SK-N-SH (cell line): Measurements from ENCODE around the gene PDGFC. TPM values are rescaled to one million over a fixed set of nuclear protein-coding genes. Genes with fewer than 3 reads are reported as not detected.

Experiments used
- CTCF ChIA-PET: fragments of 300-600, 350-600 bp; formaldehyde crosslinking; extraction: SDS; loops from one replicate; lab custom pipeline; 2021; lab: Yijun Ruan, JAX
- POLR2A ChIA-PET: fragments of 350-600 bp; sonication (Branson Sonifier 250); formaldehyde crosslinking; extraction: SDS; loops from one replicate; lab custom pipeline; 2020; ENCODE audit warnings: antibody characterized with exemption, inconsistent platforms; lab: Yijun Ruan, JAX
- DNase-seq: peaks from one replicate; pipeline ENCODE4 v3.0.0; 2012
- H2AFZ ChIP-seq: fragments of 200-600 bp; sonication (generic); 2 replicates; pipeline ENCODE4 v1.8.1; 2016; ENCODE audit warnings: antibody characterized with exemption, mild to moderate bottlenecking, low read depth
- H3F3A ChIP-seq: fragments of 200-600 bp; sonication (generic); replicated peaks from 2 replicates; pipeline ENCODE3; 2016; ENCODE audit warnings: antibody characterized with exemption, mild to moderate bottlenecking; ENCODE audit not compliant: insufficient read depth
- H3K27ac ChIP-seq, 2 experiments: fragments of 200-500 bp in 1 of 2; fragments of 200-600 bp in 1 of 2; sonication (Bioruptor generic) in 1 of 2; sonication (generic), shearing (Covaris generic) in 1 of 2; 2 replicates each; pipeline versions ENCODE4 v1.5.1 to v1.6.1; 2014 to 2016; ENCODE audit warnings: low read depth in 2 of 2, inconsistent platforms in 1 of 2, low read length in 1 of 2, mild to moderate bottlenecking in 1 of 2, mixed read lengths in 1 of 2
- H3K27me3 ChIP-seq: fragments of 200-600 bp; sonication (generic), shearing (Covaris generic); 2 replicates; pipeline ENCODE4 v1.6.1; 2016; ENCODE audit warnings: mixed run types; ENCODE audit not compliant: insufficient read depth
- H3K36me3 ChIP-seq, 2 experiments: fragments of 200-500 bp in 1 of 2; fragments of 200-600 bp in 1 of 2; sonication (Bioruptor generic) in 1 of 2; sonication (generic) in 1 of 2; replicated peaks in 1 of 2; 2 replicates each; pipeline versions ENCODE3 to v1.5.1; 2014 to 2016; ENCODE audit warnings: low read length in 1 of 2, mild to moderate bottlenecking in 1 of 2; ENCODE audit not compliant: insufficient read depth in 2 of 2, control insufficient read depth in 1 of 2
- H3K4me1 ChIP-seq, 2 experiments: fragments of 200-500 bp in 1 of 2; fragments of 200-600 bp in 1 of 2; sonication (Bioruptor generic) in 1 of 2; sonication (generic), shearing (Covaris generic) in 1 of 2; 2 replicates each; pipeline versions ENCODE4 v1.5.1 to v1.6.1; 2014 to 2016; ENCODE audit warnings: low read depth in 1 of 2, low read length in 1 of 2, mixed run types in 1 of 2; ENCODE audit not compliant: insufficient read depth in 2 of 2, control insufficient read depth in 1 of 2
- H3K4me2 ChIP-seq: fragments of 200-600 bp; sonication (generic), shearing (Covaris generic); 2 replicates; pipeline ENCODE4 v1.6.1; 2017; ENCODE audit warnings: mixed run types
- H3K4me3 ChIP-seq, 2 experiments: fragments of 200-500 bp in 1 of 2; fragments of 200-600 bp in 1 of 2; sonication (Bioruptor generic) in 1 of 2; sonication (generic), shearing (Covaris generic) in 1 of 2; 2 replicates each; pipeline versions ENCODE4 v1.5.1 to v1.8.1; 2014 to 2016; ENCODE audit warnings: low read depth in 2 of 2, inconsistent platforms in 1 of 2, low read length in 1 of 2, mild to moderate bottlenecking in 1 of 2, mixed read lengths in 1 of 2, moderate library complexity in 1 of 2
- H3K79me2 ChIP-seq: fragments of 200-600 bp; sonication (generic); 2 replicates; pipeline ENCODE4 v1.8.1; 2017; ENCODE audit warnings: mild to moderate bottlenecking; ENCODE audit not compliant: insufficient read depth
- H3K9ac ChIP-seq: fragments of 200-600 bp; sonication (generic); 2 replicates; pipeline ENCODE4 v1.6.1; 2017; ENCODE audit warnings: mixed run types
- H3K9me2 ChIP-seq: fragments of 200-600 bp; sonication (generic); 2 replicates; pipeline ENCODE4 v1.6.1; 2017; ENCODE audit warnings: mixed run types
- H3K9me3 ChIP-seq: fragments of 200-600 bp; sonication (generic); 2 replicates; pipeline ENCODE4 v1.6.1; 2017; ENCODE audit warnings: mixed run types, mild to moderate bottlenecking, moderate library complexity
- H4K20me1 ChIP-seq: fragments of 200-600 bp; sonication (generic); 2 replicates; pipeline ENCODE4 v1.6.1; 2017; ENCODE audit warnings: mild to moderate bottlenecking, mixed run types; ENCODE audit not compliant: insufficient read depth
- CTCF ChIP-seq: fragments of 200-600 bp; sonication (generic); IDR thresholded peaks from 2 replicates; pipeline ENCODE4 v1.6.1; 2017; ENCODE audit warnings: antibody characterized with exemption, mild to moderate bottlenecking, moderate library complexity
- EZH2phosphoT487 ChIP-seq: fragments of 200-600 bp; sonication (generic); IDR thresholded peaks from 2 replicates; pipeline ENCODE4 v1.6.1; 2017; ENCODE audit warnings: low read depth, mixed run types, mild to moderate bottlenecking, antibody characterized with exemption, moderate library complexity, borderline replicate concordance
- FOSL2 ChIP-seq: IDR thresholded peaks from 2 replicates; pipeline ENCODE4 v1.4.0; 2012; ENCODE audit warnings: low read depth, mild to moderate bottlenecking, moderate library complexity, borderline replicate concordance
- FOXJ3 ChIP-seq: sonication (generic); formaldehyde crosslinking; IDR thresholded peaks from 2 replicates; pipeline ENCODE4 v1.5.1; 2020; ENCODE audit warnings: mild to moderate bottlenecking, missing genetic modification reagents
- FOXM1 ChIP-seq: IDR thresholded peaks from 2 replicates; pipeline ENCODE4 v1.4.0; 2012; ENCODE audit warnings: low read depth, mild to moderate bottlenecking
- NFIC ChIP-seq: IDR thresholded peaks from 2 replicates; pipeline ENCODE4 v1.4.0; 2012; ENCODE audit warnings: borderline replicate concordance
- NRF1 ChIP-seq: IDR thresholded peaks from 2 replicates; pipeline ENCODE4 v1.6.1; 2012; ENCODE audit warnings: low read depth, mild to moderate bottlenecking, low read length
- PBX3 ChIP-seq: IDR thresholded peaks from 2 replicates; pipeline ENCODE4; 2012
- RCOR1 ChIP-seq: fragments of 150-350 bp; IDR thresholded peaks from 2 replicates; pipeline ENCODE4 v1.6.1; 2017; ENCODE audit warnings: antibody characterized with exemption, low read length
- RFX5 ChIP-seq: IDR thresholded peaks from 2 replicates; pipeline ENCODE4 v1.6.1; 2012; ENCODE audit warnings: mild to moderate bottlenecking, improper control_type of control experiment, low read length
- SMC3 ChIP-seq: IDR thresholded peaks from 2 replicates; pipeline ENCODE4 v1.6.1; 2012; ENCODE audit warnings: low read depth, low read length, improper control_type of control experiment
- TAF1 ChIP-seq: IDR thresholded peaks from 2 replicates; pipeline ENCODE4 v1.6.1; 2012; ENCODE audit warnings: low read depth, mild to moderate bottlenecking, low read length, moderate library complexity, borderline replicate concordance
- TCF12 ChIP-seq: IDR thresholded peaks from 2 replicates; pipeline ENCODE4 v1.4.0; 2012
- TEAD4 ChIP-seq: IDR thresholded peaks from 2 replicates; pipeline ENCODE4 v1.4.0; 2012; ENCODE audit warnings: mild to moderate bottlenecking, borderline replicate concordance; ENCODE audit not compliant: insufficient read depth
- USF1 ChIP-seq: IDR thresholded peaks from 2 replicates; pipeline ENCODE4 v1.4.0; 2012; ENCODE audit warnings: low read depth, borderline replicate concordance
- USF2 ChIP-seq: fragments of 150-350 bp; IDR thresholded peaks from 2 replicates; pipeline ENCODE4 v1.6.1; 2017; ENCODE audit warnings: antibody characterized with exemption, low read length, low read depth, borderline replicate concordance
- YY1 ChIP-seq: IDR thresholded peaks from 2 replicates; pipeline ENCODE4 v1.4.0; 2012; ENCODE audit warnings: low read depth, mild to moderate bottlenecking
- WGBS: methylation state at CpG from one replicate; pipeline ENCODE4 v1.1.6; 2017; ENCODE audit warnings: low lambda C conversion rate; 5-methylcytosine and 5-hydroxymethylcytosine counted together
- polyA plus RNA-seq, 3 experiments: library from polyadenylated mRNA; depleted of rRNA; stranded (reverse); fragments of >200 nt; gene quantifications; 2 replicates each; pipeline ENCODE4 v1.2.3, GENCODE V29; 2012

PDGFC gene
- polyA plus RNA-seq, 1 of the 3 experiments (the other 2 are of a cell fraction): 29.8 TPM

GRCh38 chr4:156762851-156763250 is 208.7 kb downstream of the PDGFC start:
- ChIA-PET CTCF (no interaction called here), POLR2A (no interaction called here)
- 92% methylated on average over 8 of the region's 8 CpGs for WGBS
- Histone ChIP-seq H3K9ac (no peak overlapping the region), H4K20me1 (no peaks in the 10 kb centered on the region), H2AFZ (no peak overlapping the region), H3K4me1 (peaks cover 0 to 34% of the 10 kb centered on the region in 2 experiments; a peak in 3 of 4 replicates), H3K36me3 (peaks cover 18 to 67% of the 10 kb centered on the region in 2 experiments), H3K4me3 (no peak overlapping the region), H3K79me2 (peaks cover 11% of the 10 kb centered on the region), H3K27me3 (no peaks in the 10 kb centered on the region), H3F3A (peaks cover 29% of the 10 kb centered on the region), H3K9me2 (no peaks in the 10 kb centered on the region), H3K4me2 (no peak overlapping the region), H3K9me3 (no peaks in the 10 kb centered on the region), H3K27ac (no peak overlapping the region)
- DNase-seq: no peak
- TF ChIP-seq NFIC (no peak), YY1 (no peak), TEAD4 (no peak), CTCF (no peak), PBX3 (no peak), TAF1 (no peak), USF2 (no peak), FOXM1 (no peak), TCF12 (no peak), EZH2phosphoT487 (no peak), SMC3 (no peak), RFX5 (no peak), USF1 (no peak), RCOR1 (no peak), FOSL2 (no peak), NRF1 (no peak), FOXJ3 (CRISPR knock-in tag) (no peak)
